Left lung (tissue), 10 donors: ENCODE measurements around the gene M1AP. TPM values are rescaled to one million over a fixed set of nuclear protein-coding genes. Genes with fewer than 3 reads are reported as not detected.
A peak's percentile ranks its signal among the peaks of the same experiment; 100 is the strongest.

Experiments
- ATAC-seq: fragments of 200-7000 bp; cut with Tn5 transposase; one replicate; pipeline ENCODE4 v1.9.1; 2020; ENCODE audit warnings: moderate library complexity
- DNase-seq, 4 donors: peaks; one replicate each; pipeline ENCODE4 v3.0.0-alpha.2; 2013 to 2020
- H3K27ac ChIP-seq, 2 donors: fragments of 200-600 bp; sonication (generic) in 1 of 2; one replicate each; pipeline versions ENCODE4 v1.5.0 to v1.8.0; 2020 to 2021
- H3K27me3 ChIP-seq, 2 donors: fragments of 200-600 bp; sonication (generic) in 1 of 2; one replicate each; pipeline versions ENCODE4 v1.5.0 to v1.8.0; 2020 to 2021
- H3K36me3 ChIP-seq, 2 donors: fragments of 200-600 bp; sonication (generic) in 1 of 2; one replicate each; pipeline versions ENCODE4 v1.5.0 to v1.8.0; 2020 to 2021
- H3K4me1 ChIP-seq, 2 donors: fragments of 200-600 bp; one replicate each; pipeline ENCODE4 v1.8.0; 2021
- H3K4me3 ChIP-seq, 2 donors: fragments of 200-600 bp; sonication (generic) in 1 of 2; one replicate each; pipeline versions ENCODE4 v1.5.0 to v1.8.0; 2020 to 2021; ENCODE audit warnings: mild to moderate bottlenecking in 1 of 2
- H3K9me3 ChIP-seq, 2 donors: fragments of 200-600 bp; sonication (generic) in 1 of 2; one replicate each; pipeline versions ENCODE4 v1.5.0 to v1.8.0; 2020 to 2021
- CTCF ChIP-seq, 2 donors: fragments of 200-600 bp; sonication (generic) in 1 of 2; IDR thresholded peaks; one replicate each; pipeline versions ENCODE4 v1.5.0 to v1.8.0; 2021; ENCODE audit warnings: antibody characterized with exemption in 2 of 2
- intact Hi-C, 2 donors: fragments of 100-400 bp; cut with DNase I; formaldehyde crosslinking; loops; one replicate each; pipeline versions ENCODE4 v1.11.2 to v1.14.2; 2022
- polyA plus RNA-seq, 6 donors: library from polyadenylated mRNA; unstranded; fragments of 120-200 nt; gene quantifications; one replicate each; pipeline ENCODE4 v1.2.1, GENCODE V29; 2013; ENCODE audit not compliant: insufficient read length in 6 of 6
- total RNA-seq, 2 donors: library from RNA; stranded (reverse); fragmentation: NEBNext Ultra II Directional; extraction: Animal tissue kit (Norgen Biotek cat#: 25700); gene quantifications; one replicate each; pipeline ENCODE4 v1.2.1, GENCODE V29; 2021
- donor health status: DM: no; HTN: yes; CAD: no.
- donor health status: DM: no; HTN: no; CAD: no.

M1AP gene
- total and polyA plus RNA-seq, 8 donors, result 0.14 to 1.1 (median 0.36) TPM

- Histone ChIP-seq H3K36me3 (peaks cover 0 to under 1% of the 10 kb centered on the region in 2 donors), H3K4me3 (no peak overlapping the region), H3K27me3 (no peaks in the 10 kb centered on the region), H3K4me1 (peaks cover 0 to under 1% of the 10 kb centered on the region in 2 donors), H3K9me3 (no peaks in the 10 kb centered on the region), H3K27ac (no peak overlapping the region)
- no peak for TF ChIP-seq CTCF (IDR thresholded peaks at IDR 0.05)
- intact Hi-C loops, result no loop called here
- DNase-seq (no peak), ATAC-seq (no peak)
These were observed 37.3 kb upstream of the M1AP start for GRCh38 chr2:74685408-74685807.

- peaks cover 0 to 14% of the 10 kb centered on the region in 2 donors for H3K36me3 ChIP-seq
- TF ChIP-seq CTCF (IDR thresholded peaks at IDR 0.05), result no peak
- no peak overlapping the region for H3K4me3 ChIP-seq
- intact Hi-C loops, result no loop called here
- ATAC-seq (no peak), DNase-seq (no peak)
- H3K9me3 ChIP-seq, result no peaks in the 10 kb centered on the region
- no peaks in the 10 kb centered on the region for H3K4me1 ChIP-seq
- H3K27me3 ChIP-seq, result no peaks in the 10 kb centered on the region
- H3K27ac ChIP-seq, result no peak overlapping the region
These were observed 34.4 kb upstream of the M1AP start for GRCh38 chr2:74682501-74682900.

GRCh38 chr2:74679615-74680014 lies 31.5 kb upstream of the M1AP start:
- DNase-seq (peak in 1 of 4 donors; percentile 64), ATAC-seq (no peak)
- Histone ChIP-seq H3K9me3 (no peaks in the 10 kb centered on the region), H3K27me3 (no peaks in the 10 kb centered on the region), H3K4me1 (no peaks in the 10 kb centered on the region), H3K36me3 (peaks cover 0 to 36% of the 10 kb centered on the region in 2 donors), H3K27ac (no peak overlapping the region), H3K4me3 (no peak overlapping the region)
- intact Hi-C loops, result no loop called here
- TF ChIP-seq CTCF (IDR thresholded peaks at IDR 0.05), result no peak

- no peak overlapping the region for H3K27ac ChIP-seq
- no peaks in the 10 kb centered on the region for H3K27me3 ChIP-seq
- intact Hi-C loops, result no loop called here
- DNase-seq (no peak), ATAC-seq (no peak)
- no peaks in the 10 kb centered on the region for H3K9me3 ChIP-seq
- TF ChIP-seq CTCF (IDR thresholded peaks at IDR 0.05), result no peak
- H3K4me1 ChIP-seq, result no peaks in the 10 kb centered on the region
- peaks cover 0 to 36% of the 10 kb centered on the region in 2 donors for H3K36me3 ChIP-seq
- no peak overlapping the region for H3K4me3 ChIP-seq
These were observed 28.2 kb upstream of the M1AP start for GRCh38 chr2:74676331-74676730.

GRCh38 chr2:74675090-74675489 lies 27.0 kb upstream of the M1AP start:
- Histone ChIP-seq H3K27me3 (no peaks in the 10 kb centered on the region), H3K27ac (no peak overlapping the region), H3K9me3 (no peaks in the 10 kb centered on the region), H3K4me3 (no peak overlapping the region), H3K4me1 (no peaks in the 10 kb centered on the region), H3K36me3 (peaks cover 0 to 32% of the 10 kb centered on the region in 2 donors)
- intact Hi-C loops, result no loop called here
- no peak for DNase-seq
- no peak for TF ChIP-seq CTCF (IDR thresholded peaks at IDR 0.05)
- no peak for ATAC-seq
